Measurements from ENCODE around the gene SEMA4D.
A peak's percentile ranks its signal among the peaks of the same experiment; 100 is the strongest.
"Not testable (repeated sequence)": the region's sequence is repeated elsewhere in the genome, so short reads cannot be mapped to it uniquely, and the experiment has no call there.

SEMA4D gene

GRCh38 chr9:89347651-89348050 is 150.3 kb downstream of the SEMA4D start:
- no peak for DNase-seq

GRCh38 chr9:89346696-89347095 is 151.2 kb downstream of the SEMA4D start:
- DNase-seq = no peak

GRCh38 chr9:89345476-89345875 is 152.4 kb downstream of the SEMA4D start:
- DNase-seq = no peak

- DNase-seq = not testable (repeated sequence)
Measured at GRCh38 chr9:89343812-89344211, 154.1 kb downstream of the SEMA4D start.

GRCh38 chr9:89342948-89343347 is 155.0 kb downstream of the SEMA4D start:
- no peak for DNase-seq

GRCh38 chr9:89342213-89342612 is 155.7 kb downstream of the SEMA4D start:
- DNase-seq = no peak

GRCh38 chr9:89340332-89340731 is 157.6 kb downstream of the SEMA4D start:
- DNase-seq = no peak

- no peak for DNase-seq
Measured at GRCh38 chr9:89339807-89340206, 158.1 kb downstream of the SEMA4D start.

GRCh38 chr9:89330513-89330912 is 167.4 kb downstream of the SEMA4D start:
- DNase-seq = no peak

- no peak for DNase-seq
Measured at GRCh38 chr9:89329917-89330316, 168.0 kb downstream of the SEMA4D start.

GRCh38 chr9:89328064-89328463 is 169.8 kb downstream of the SEMA4D start:
- DNase-seq = no peak

GRCh38 chr9:89325733-89326132 is 172.2 kb downstream of the SEMA4D start:
- DNase-seq = no peak

GRCh38 chr9:89323390-89323789 is 174.5 kb downstream of the SEMA4D start:
- peak; percentile 22 for DNase-seq

GRCh38 chr9:89319015-89319905 is 178.7 kb downstream of the SEMA4D start:
- DNase-seq = no peak

- peak; percentile 98 for DNase-seq
Measured at GRCh38 chr9:89318123-89319014, 179.5 kb downstream of the SEMA4D start, which contains the start of gene SECISBP2. SECISBP2 (plus strand) TSS chr9:89318500; CDS start chr9:89318577, 77 bp downstream.

GRCh38 chr9:89317282-89317681 is 180.6 kb downstream of the SEMA4D start:
- DNase-seq = no peak

- DNase-seq = no peak
Measured at GRCh38 chr9:89315482-89315881, 182.4 kb downstream of the SEMA4D start.

GRCh38 chr9:89314955-89315354 is 183.0 kb downstream of the SEMA4D start:
- DNase-seq = no peak

- peak; percentile 35 for DNase-seq
Measured at GRCh38 chr9:89313842-89314241, 184.1 kb downstream of the SEMA4D start.

- no peak for DNase-seq
Measured at GRCh38 chr9:89312222-89312571, 185.7 kb downstream of the SEMA4D start.

GRCh38 chr9:89311346-89312221 is 186.3 kb downstream of the SEMA4D start:
- no peak for DNase-seq

All from fibroblast of upper back skin (primary cell).